Body of pancreas (tissue), 4 donors: ENCODE data around the gene HNRNPUL2. TPM values are rescaled to one million over a fixed set of nuclear protein-coding genes. Genes with fewer than 3 reads are reported as not detected.
"Not testable (repeated sequence)": the region's sequence is repeated elsewhere in the genome, so short reads cannot be mapped to it uniquely, and the experiment has no call there.

Experiments
- ATAC-seq: fragments of 150-250 bp; one replicate; pipeline ENCODE4 v1.9.1; 2016
- DNase-seq, 4 donors: peaks; one replicate each; pipeline ENCODE4 v3.0.0-alpha.2; 2019
- H3K27ac ChIP-seq, 4 donors: fragments of 200-600 bp; sonication (generic); 1 replicate in 3 of 4; 2 replicates in 1 of 4; pipeline versions ENCODE4 v1.5.1 to v1.6.1; 2016 to 2019; ENCODE audit warnings: mild to moderate bottlenecking in 1 of 4, mixed read lengths in 1 of 4, moderate library complexity in 1 of 4
- H3K27me3 ChIP-seq, 2 donors: fragments of 200-600 bp; sonication (generic); one replicate each; pipeline ENCODE4 v1.6.0; 2016; ENCODE audit warnings: mild to moderate bottlenecking in 1 of 2
- H3K36me3 ChIP-seq, 2 donors: fragments of 200-600 bp; sonication (generic); replicated peaks in 1 of 2; 2 replicates each; pipeline ENCODE4 v1.5.1; 2016; ENCODE audit warnings: low read depth in 2 of 2; ENCODE audit not compliant: insufficient read depth in 1 of 2
- H3K4me1 ChIP-seq: fragments of 200-600 bp; sonication (generic); one replicate; pipeline ENCODE4 v1.6.0; 2016
- H3K4me3 ChIP-seq, 2 donors: fragments of 200-600 bp; sonication (generic); 1 replicate in 1 of 2; 2 replicates in 1 of 2; pipeline ENCODE4 v1.5.1; 2016 to 2019
- H3K9me3 ChIP-seq, 3 donors: fragments of 200-600 bp; sonication (generic); 1 replicate in 2 of 3; 2 replicates in 1 of 3; pipeline ENCODE4 v1.5.1; 2016
- POLR2A ChIP-seq, 3 donors: fragments of 450-650 bp; IDR thresholded peaks; one replicate each; pipeline ENCODE4 v1.6.1; 2016; ENCODE audit warnings: antibody characterized with exemption in 3 of 3, mild to moderate bottlenecking in 2 of 3
- WGBS, 2 donors: methylation state at CpG; one replicate each; pipeline ENCODE4 v1.1.5; 2017; 5-methylcytosine and 5-hydroxymethylcytosine counted together
- intact Hi-C: fragments of 100-400 bp; cut with DNase I; formaldehyde crosslinking; loops from one replicate; pipeline ENCODE4 v1.15.1; 2023
- total RNA-seq, 2 donors: library from RNA; depleted of rRNA; stranded (reverse); fragments of >200 nt; gene quantifications; one replicate each; pipeline ENCODE4 v1.1.0, GENCODE V29; 2016
- TF ChIP-seq, protein P1 (sequence below), 7 experiments: fragments of 450-650 bp in 4 of 7; fragments of 200-600 bp in 3 of 7; sonication (generic) in 3 of 7; IDR thresholded peaks; one replicate each; pipeline ENCODE4 v1.5.1; 2016 to 2019; ENCODE audit warnings: antibody characterized with exemption in 7 of 7

The HNRNPUL2 gene
- total RNA-seq, 2 donors from 2014 or later = 19.1 to 20.5 TPM

GRCh38 chr11:62732830-62733229 is 5.6 kb upstream of the HNRNPUL2 start:
- Histone ChIP-seq H3K27ac (no peak overlapping the region), H3K27me3 (no peaks in the 10 kb centered on the region), H3K4me1 (peaks cover 18% of the 10 kb centered on the region), H3K9me3 (no peaks in the 10 kb centered on the region), H3K4me3 (no peak overlapping the region), H3K36me3 (peaks cover 0 to 12% of the 10 kb centered on the region in 2 donors)
- WGBS, 2 donors = 76 to 81% methylated on average over 2 of the region's 2 CpGs
- no peak for ATAC-seq
- no peak for TF ChIP-seq POLR2A (IDR thresholded peaks at IDR 0.05)
- TF ChIP-seq, protein P1, sequence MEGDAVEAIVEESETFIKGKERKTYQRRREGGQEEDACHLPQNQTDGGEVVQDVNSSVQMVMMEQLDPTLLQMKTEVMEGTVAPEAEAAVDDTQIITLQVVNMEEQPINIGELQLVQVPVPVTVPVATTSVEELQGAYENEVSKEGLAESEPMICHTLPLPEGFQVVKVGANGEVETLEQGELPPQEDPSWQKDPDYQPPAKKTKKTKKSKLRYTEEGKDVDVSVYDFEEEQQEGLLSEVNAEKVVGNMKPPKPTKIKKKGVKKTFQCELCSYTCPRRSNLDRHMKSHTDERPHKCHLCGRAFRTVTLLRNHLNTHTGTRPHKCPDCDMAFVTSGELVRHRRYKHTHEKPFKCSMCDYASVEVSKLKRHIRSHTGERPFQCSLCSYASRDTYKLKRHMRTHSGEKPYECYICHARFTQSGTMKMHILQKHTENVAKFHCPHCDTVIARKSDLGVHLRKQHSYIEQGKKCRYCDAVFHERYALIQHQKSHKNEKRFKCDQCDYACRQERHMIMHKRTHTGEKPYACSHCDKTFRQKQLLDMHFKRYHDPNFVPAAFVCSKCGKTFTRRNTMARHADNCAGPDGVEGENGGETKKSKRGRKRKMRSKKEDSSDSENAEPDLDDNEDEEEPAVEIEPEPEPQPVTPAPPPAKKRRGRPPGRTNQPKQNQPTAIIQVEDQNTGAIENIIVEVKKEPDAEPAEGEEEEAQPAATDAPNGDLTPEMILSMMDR (IDR thresholded peaks at IDR 0.05) = no peak
- intact Hi-C loops = no loop called here
- DNase-seq = no peak

DNA sequence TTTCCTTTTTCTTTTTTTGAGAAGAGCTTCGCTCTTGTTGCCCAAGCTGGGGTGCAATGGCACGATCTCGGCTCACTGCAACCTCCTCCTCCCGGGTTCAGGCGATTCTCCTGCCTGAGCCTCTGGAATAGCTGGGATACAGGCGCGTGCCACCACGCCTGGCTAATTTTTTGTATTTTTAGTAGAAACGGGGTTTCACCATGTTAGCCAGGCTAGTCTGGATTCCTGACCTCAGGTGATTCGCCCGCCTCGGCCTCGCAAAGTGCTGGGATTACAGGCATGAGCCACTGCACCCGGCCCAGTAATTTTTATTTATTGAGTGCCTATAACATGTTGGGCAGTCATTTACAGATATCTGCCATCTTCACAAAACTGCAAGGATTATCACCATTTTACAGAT is 2.8 kb upstream of the HNRNPUL2 start:
- DNase-seq, H3K36me3 ChIP-seq, intact Hi-C loops, H3K9me3 ChIP-seq, ATAC-seq, H3K27ac ChIP-seq, H3K27me3 ChIP-seq, H3K4me3 ChIP-seq: not testable (repeated sequence)
- H3K4me1 ChIP-seq = peaks cover 20% of the 10 kb centered on the region
- WGBS, 2 donors = 83 to 84% methylated on average over 14 of the region's 14 CpGs

DNA sequence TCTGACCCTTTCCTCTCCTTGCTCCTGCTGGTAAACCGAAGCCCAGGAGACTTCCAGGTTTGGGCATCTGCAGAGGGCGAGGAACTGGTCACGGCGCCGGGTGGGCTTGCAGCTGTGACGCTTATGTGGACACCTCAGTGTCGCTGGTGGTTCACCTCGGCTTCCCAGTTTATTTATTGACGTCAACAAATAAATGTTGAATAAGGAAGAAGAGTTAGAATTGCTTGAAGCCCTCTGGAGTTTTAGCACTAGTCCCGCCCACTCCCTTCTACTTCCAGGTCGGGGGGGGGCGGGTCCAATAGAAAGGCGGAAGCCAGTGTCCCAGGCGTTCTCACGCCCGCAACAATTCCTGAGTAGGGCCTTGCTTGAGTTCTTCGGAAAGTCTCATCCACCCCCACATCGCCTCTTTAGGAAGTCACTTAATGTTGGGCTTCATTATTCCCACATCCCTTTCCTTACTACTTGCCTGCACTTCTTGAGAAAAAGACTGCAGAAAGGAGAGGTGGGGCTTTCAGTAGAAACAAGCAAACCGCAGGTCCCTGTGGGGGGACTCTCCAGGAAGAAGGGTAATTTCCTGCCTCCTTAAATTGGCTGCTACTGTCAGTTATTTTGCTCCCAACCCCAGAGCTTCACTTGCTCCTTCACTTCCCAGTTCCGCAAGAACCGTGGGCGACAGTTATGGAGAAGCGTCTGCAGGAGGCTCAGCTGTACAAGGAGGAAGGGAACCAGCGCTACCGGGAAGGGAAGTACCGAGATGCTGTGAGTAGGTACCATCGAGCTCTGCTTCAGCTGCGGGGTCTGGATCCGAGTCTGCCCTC is 1.1 kb upstream of the HNRNPUL2 start, which contains the start of gene TTC9C:
Gene TTC9C, plus strand, starts transcription at position 316 of the 818 bp plus-strand sequence. Its CDS starts 363 bp downstream, at position 679.
- WGBS, 2 donors = 1% methylated on average over 28 to 29 of the region's 29 CpGs
- Histone ChIP-seq H3K36me3 (peaks cover 0 to 7% of the 10 kb centered on the region in 2 donors), H3K9me3 (no peaks in the 10 kb centered on the region), H3K27me3 (no peaks in the 10 kb centered on the region), H3K4me3 (peak within 1 kb of the TSS; percentile 63 to 93), H3K4me1 (peaks cover 33% of the 10 kb centered on the region), H3K27ac (peak within 1 kb of the TSS; percentile 90 to 99 (median 97))
- peak; percentile 61 for ATAC-seq
- intact Hi-C loops = no loop called here
- peak; percentile 88 to 91 (median 90) for DNase-seq
- TF ChIP-seq POLR2A (IDR thresholded peaks at IDR 0.05) = peak in 2 of 3 donors; percentile 77 to 84
- TF ChIP-seq, protein P1 (IDR thresholded peaks at IDR 0.05) = no peak

DNA sequence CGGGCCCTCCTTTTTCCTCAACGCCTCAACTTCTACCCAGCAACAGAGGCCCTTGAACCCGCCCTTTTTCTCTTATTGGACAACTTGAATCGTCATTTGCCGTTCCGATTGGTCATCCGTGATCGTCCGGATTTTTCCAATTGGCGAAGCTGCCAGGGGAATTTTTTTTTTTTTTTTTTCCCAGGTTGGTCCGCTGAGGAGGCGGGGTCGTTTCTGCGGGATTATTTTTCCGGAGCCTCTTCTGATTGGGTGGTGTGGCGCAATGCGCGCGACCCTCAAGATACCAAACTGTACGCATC is 564 bp upstream of the HNRNPUL2 start:
- 0% methylated on average over 20 of the region's 20 CpGs for WGBS, 2 donors
- DNase-seq (peak; percentile 86 to 96 (median 89)), ATAC-seq (peak; percentile 80)
- TF ChIP-seq, protein P1 (IDR thresholded peaks at IDR 0.05) = no peak
- no peak for TF ChIP-seq POLR2A (IDR thresholded peaks at IDR 0.05)
- H3K9me3 ChIP-seq = no peaks in the 10 kb centered on the region
- peak overlapping the region; percentile 90 to 99 (median 97) for H3K27ac ChIP-seq
- no peaks in the 10 kb centered on the region for H3K27me3 ChIP-seq
- H3K4me1 ChIP-seq = peaks cover 33% of the 10 kb centered on the region
- intact Hi-C loops = no loop called here
- peak overlapping the region; percentile 35 to 69 for H3K4me3 ChIP-seq
- peaks cover 0 to 8% of the 10 kb centered on the region in 2 donors for H3K36me3 ChIP-seq

DNA sequence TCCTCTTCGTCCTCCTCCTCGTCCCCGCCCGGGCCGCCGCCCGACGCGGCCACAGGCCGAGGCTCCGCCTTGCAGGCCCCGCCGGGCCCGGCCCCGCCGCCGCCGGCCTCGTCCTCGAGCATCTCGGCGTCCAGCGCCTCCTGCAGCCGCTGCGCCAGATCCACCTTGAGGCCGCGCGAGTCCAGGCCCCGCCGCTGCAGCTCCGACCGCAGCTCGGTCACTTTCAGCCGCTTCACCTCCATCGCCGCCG is 417 bp downstream of the HNRNPUL2 start:
- Histone ChIP-seq H3K4me1 (peaks cover 33% of the 10 kb centered on the region), H3K27me3 (no peaks in the 10 kb centered on the region), H3K27ac (peak overlapping the region; percentile 90 to 99 (median 97)), H3K9me3 (no peaks in the 10 kb centered on the region), H3K36me3 (peaks cover 4 to 17% of the 10 kb centered on the region in 2 donors), H3K4me3 (peak overlapping the region; percentile 86 to 93)
- DNase-seq = no peak
- TF ChIP-seq, protein P1 (IDR thresholded peaks at IDR 0.05) = peak in 1 of 7 experiments; percentile 9
- no peak for TF ChIP-seq POLR2A (IDR thresholded peaks at IDR 0.05)
- intact Hi-C loops = no loop called here
- no peak for ATAC-seq
- 0% methylated on average over 20 to 23 of the region's 37 CpGs for WGBS, 2 donors
